Activated CD4-positive, alpha-beta T cell treated with anti-CD3 and anti-CD28 coated beads, Interleukin-2, amount 10 ng/mL, durations not matched to agents 24 days and 14 days (primary cell): ENCODE measurements around the gene PGLYRP4. TPM values are rescaled to one million over a fixed set of nuclear protein-coding genes. Genes with fewer than 3 reads are reported as not detected.
A peak's percentile ranks its signal among the peaks of the same experiment; 100 is the strongest.
"Not testable (repeated sequence)": the region's sequence is repeated elsewhere in the genome, so short reads cannot be mapped to it uniquely, and the experiment has no call there.

Source experiments
- DNase-seq: peaks from one replicate; pipeline ENCODE4 v3.0.0; 2022
- H3K27ac Mint-ChIP-seq: one replicate; pipeline ENCODE4 v1.8.0; 2022; ENCODE audit warnings: mild to moderate bottlenecking, mixed read lengths
- H3K27me3 Mint-ChIP-seq: one replicate; pipeline ENCODE4 v1.8.0; 2022; ENCODE audit warnings: mixed read lengths
- H3K36me3 Mint-ChIP-seq: one replicate; pipeline ENCODE4 v1.8.0; 2022; ENCODE audit warnings: low read depth, mild to moderate bottlenecking, mixed read lengths
- H3K4me1 Mint-ChIP-seq: one replicate; pipeline ENCODE4 v1.8.0; 2021; ENCODE audit warnings: mixed read lengths
- H3K4me3 Mint-ChIP-seq: one replicate; pipeline ENCODE4 v1.8.0; 2022; ENCODE audit warnings: mild to moderate bottlenecking, moderate library complexity, mixed read lengths
- H3K9me3 Mint-ChIP-seq: one replicate; pipeline ENCODE4 v1.8.0; 2021; ENCODE audit warnings: mixed read lengths
- intact Hi-C: fragments of 100-400 bp; cut with micrococcal nuclease; formaldehyde crosslinking; loops from one replicate; pipeline ENCODE4 v1.15.1; 2023
- total RNA-seq: library from RNA; stranded (reverse); gene quantifications from 2 replicates; pipeline ENCODE4 v1.2.3, GENCODE V29; 2022

Gene PGLYRP4
- total RNA-seq, 1 donor from 2014 or later, result not detected

DNA sequence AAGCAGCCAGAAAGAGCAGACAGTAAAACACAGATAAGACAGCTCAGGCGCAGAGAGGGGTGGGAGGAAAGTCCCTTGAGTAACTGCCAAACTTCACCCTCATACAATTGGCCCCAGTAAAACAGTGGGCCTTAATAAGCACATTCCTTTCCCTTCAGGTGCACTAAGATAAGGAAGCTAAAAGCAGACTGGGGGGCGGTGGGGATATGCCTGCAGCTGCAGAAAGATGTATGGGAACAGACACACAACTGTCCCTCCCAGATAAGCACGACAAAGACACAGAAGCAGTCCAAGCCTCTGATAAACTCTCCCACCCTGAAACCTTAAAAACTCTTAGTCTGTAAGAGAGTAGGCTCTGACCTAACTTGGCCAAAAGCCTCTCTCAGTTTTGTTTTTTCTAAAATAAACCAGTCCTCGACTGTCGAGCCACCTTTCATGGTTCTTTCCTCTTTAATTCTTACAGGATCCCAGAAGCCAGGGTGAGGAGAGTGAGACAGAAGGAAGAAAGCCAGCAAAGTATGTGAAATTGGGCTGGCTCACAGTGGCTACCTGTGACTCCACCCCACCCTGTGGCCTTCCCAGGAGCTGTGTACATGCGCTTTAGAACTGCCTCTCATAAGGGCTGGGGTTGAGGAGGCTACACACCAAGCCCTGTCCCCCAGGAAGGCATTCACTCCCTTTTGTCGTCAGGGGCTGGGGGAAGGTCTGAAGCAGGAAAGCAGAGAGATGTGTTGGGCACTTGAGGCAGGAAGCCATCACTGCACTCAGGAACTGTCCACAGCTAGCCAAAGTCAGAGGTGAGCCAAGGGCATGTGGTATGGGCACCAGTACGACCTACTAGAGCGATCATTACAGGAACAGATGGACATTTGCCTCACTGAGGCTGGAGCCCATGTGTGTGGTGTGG, 4.6 kb downstream of the PGLYRP4 start:
- no peak overlapping the region for H3K4me3 Mint-ChIP-seq
- H3K36me3 Mint-ChIP-seq, result no peaks in the 10 kb centered on the region
- peak; percentile 53 for DNase-seq
- peaks cover 31% of the 10 kb centered on the region for H3K4me1 Mint-ChIP-seq
- peaks cover 30% of the 10 kb centered on the region for H3K27me3 Mint-ChIP-seq
- no peaks in the 10 kb centered on the region for H3K9me3 Mint-ChIP-seq
- intact Hi-C loops, result no loop called here
- no peak overlapping the region for H3K27ac Mint-ChIP-seq

- H3K9me3 Mint-ChIP-seq, result no peaks in the 10 kb centered on the region
- intact Hi-C loops, result no loop called here
- no peak overlapping the region for H3K27ac Mint-ChIP-seq
- H3K4me3 Mint-ChIP-seq, result no peak overlapping the region
- peak; percentile 35 for DNase-seq
- H3K27me3 Mint-ChIP-seq, result peaks cover 37% of the 10 kb centered on the region
- no peaks in the 10 kb centered on the region for H3K36me3 Mint-ChIP-seq
- H3K4me1 Mint-ChIP-seq, result peaks cover 31% of the 10 kb centered on the region
Observed at GRCh38 chr1:153343040-153343681, 5.5 kb downstream of the PGLYRP4 start.

DNA sequence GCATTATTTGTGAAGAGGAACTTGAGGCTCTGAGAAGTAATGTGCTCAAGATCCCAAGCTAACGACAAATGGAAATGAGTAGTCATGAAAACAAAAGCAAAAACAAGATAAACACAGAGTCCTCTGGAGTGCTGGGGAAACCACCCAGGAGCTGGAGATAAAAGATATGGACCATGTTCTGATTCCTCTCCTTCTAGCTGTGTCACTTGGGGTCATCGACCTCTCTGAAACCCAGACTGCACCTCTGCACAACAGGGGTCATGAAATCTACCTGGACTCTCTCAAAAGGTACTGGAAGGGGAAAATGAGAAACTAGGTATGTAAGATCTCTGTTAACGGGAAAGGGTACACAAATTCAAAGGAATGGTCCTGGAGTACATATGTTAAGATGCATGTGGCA, 6.5 kb downstream of the PGLYRP4 start:
- Mint-ChIP-seq H3K9me3 (no peaks in the 10 kb centered on the region), H3K4me3 (no peak overlapping the region), H3K27me3 (peaks cover 33% of the 10 kb centered on the region), H3K36me3 (no peaks in the 10 kb centered on the region), H3K27ac (no peak overlapping the region), H3K4me1 (peaks cover 31% of the 10 kb centered on the region)
- intact Hi-C loops, result no loop called here
- DNase-seq, result no peak

- H3K27ac Mint-ChIP-seq, result no peak overlapping the region
- H3K4me3 Mint-ChIP-seq, result no peak overlapping the region
- intact Hi-C loops, result no loop called here
- DNase-seq, result peak; percentile 45
- no peaks in the 10 kb centered on the region for H3K36me3 Mint-ChIP-seq
- no peaks in the 10 kb centered on the region for H3K9me3 Mint-ChIP-seq
- peaks cover 30% of the 10 kb centered on the region for H3K4me1 Mint-ChIP-seq
- peaks cover 30% of the 10 kb centered on the region for H3K27me3 Mint-ChIP-seq
Observed at GRCh38 chr1:153341431-153341934, 7.2 kb downstream of the PGLYRP4 start.

DNA sequence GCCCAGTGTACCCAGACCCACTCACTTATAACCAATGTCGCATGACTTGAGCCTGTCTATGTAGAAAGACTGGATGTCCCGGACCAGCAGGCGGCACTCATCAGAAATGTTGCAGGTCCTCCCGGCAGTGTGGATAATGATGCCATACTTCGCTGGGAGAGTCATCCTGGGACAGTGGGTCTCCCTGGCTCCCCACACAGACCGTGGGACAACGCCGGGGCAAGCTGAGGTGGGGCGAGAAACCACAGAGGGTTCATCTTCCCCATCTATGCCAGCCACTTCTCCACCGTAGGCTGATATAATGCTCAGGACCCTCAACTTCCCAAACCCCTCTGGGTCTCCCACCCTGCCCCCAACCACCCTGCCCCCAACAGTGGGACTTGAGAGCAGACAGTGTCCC, 8.3 kb downstream of the PGLYRP4 start:
- intact Hi-C loops, result no loop called here
- DNase-seq, result peak; percentile 47
- H3K9me3 Mint-ChIP-seq, result no peaks in the 10 kb centered on the region
- H3K27ac Mint-ChIP-seq, result no peak overlapping the region
- H3K27me3 Mint-ChIP-seq, result peaks cover 23% of the 10 kb centered on the region
- no peak overlapping the region for H3K4me3 Mint-ChIP-seq
- H3K36me3 Mint-ChIP-seq, result no peaks in the 10 kb centered on the region
- peaks cover 20% of the 10 kb centered on the region for H3K4me1 Mint-ChIP-seq

DNA sequence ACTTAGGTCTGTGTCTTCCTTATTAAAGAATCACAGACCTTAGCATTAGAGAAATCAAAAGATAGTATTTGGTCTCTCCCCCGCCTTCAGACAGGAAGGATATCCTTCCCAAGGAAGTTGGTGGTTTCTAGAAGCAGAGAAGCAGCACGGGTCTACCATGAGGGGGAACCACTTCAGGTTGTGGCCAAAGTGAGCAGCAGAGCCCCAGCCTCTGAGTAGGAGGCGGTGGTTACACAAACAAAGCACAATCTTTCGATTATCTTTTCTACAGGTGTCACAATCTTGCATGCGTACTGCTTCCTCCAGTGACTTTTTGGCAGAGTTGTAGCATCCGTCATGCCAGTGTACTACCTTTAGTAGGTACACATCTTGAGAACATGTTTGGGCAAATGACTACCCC, 8.8 kb downstream of the PGLYRP4 start:
- DNase-seq, result peak; percentile 59
- no peak overlapping the region for H3K4me3 Mint-ChIP-seq
- H3K27me3 Mint-ChIP-seq, result peaks cover 23% of the 10 kb centered on the region
- H3K27ac Mint-ChIP-seq, result no peak overlapping the region
- H3K36me3 Mint-ChIP-seq, result no peaks in the 10 kb centered on the region
- H3K9me3 Mint-ChIP-seq, result no peaks in the 10 kb centered on the region
- intact Hi-C loops, result no loop called here
- H3K4me1 Mint-ChIP-seq, result peaks cover 20% of the 10 kb centered on the region

- H3K27me3 Mint-ChIP-seq, result peaks cover 20% of the 10 kb centered on the region
- H3K9me3 Mint-ChIP-seq, result no peaks in the 10 kb centered on the region
- H3K4me3 Mint-ChIP-seq, result no peak overlapping the region
- no peaks in the 10 kb centered on the region for H3K36me3 Mint-ChIP-seq
- intact Hi-C loops, result no loop called here
- no peak overlapping the region for H3K27ac Mint-ChIP-seq
- peaks cover 9% of the 10 kb centered on the region for H3K4me1 Mint-ChIP-seq
- no peak for DNase-seq
Observed at GRCh38 chr1:153337980-153338853, 10.4 kb downstream of the PGLYRP4 start.

DNA sequence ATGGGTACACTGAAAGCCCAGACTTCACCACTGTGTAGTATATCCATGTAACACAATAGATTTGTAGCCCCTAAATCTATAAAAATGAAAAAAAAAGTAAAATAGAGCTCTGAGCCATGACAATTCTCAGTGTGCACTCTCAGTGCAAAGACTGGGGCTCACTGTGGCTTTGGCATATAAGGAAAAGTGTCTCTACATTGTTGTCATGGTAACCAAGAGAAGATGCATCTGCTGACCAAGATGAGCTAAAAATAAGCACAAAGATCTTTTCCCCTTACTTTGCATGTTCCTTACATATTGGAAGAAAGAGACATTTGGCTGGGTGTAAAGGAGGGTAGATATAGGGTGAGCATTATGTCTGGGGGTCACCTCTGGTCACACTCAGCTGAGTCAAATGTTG, 12.0 kb downstream of the PGLYRP4 start:
- DNase-seq, result no peak
- Mint-ChIP-seq H3K36me3 (no peaks in the 10 kb centered on the region), H3K9me3 (no peaks in the 10 kb centered on the region), H3K27me3 (peaks cover 22% of the 10 kb centered on the region), H3K27ac (no peak overlapping the region), H3K4me3 (no peak overlapping the region), H3K4me1 (peaks cover 6% of the 10 kb centered on the region)
- intact Hi-C loops, result no loop called here

DNA sequence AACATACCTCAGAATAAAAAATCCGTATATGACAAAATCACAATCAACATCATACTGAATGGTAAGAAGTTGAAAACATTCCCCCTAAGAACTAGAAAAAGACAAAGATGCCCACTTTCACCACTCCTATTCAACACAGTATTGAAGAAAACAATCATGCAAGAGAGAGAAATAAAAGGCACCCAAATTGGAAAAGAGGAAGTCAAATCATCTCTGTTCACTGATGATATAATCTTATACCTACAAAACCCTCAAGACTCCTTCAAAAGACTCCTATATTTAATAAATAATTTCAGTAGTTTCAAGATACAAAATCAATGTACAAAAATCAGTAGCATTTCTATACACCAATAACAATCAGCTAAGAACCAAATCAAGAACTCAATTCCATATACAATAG, 14.7 kb downstream of the PGLYRP4 start:
- Mint-ChIP-seq H3K27me3 (peaks cover 29% of the 10 kb centered on the region), H3K27ac (no peak overlapping the region), H3K36me3 (no peaks in the 10 kb centered on the region), H3K4me3 (no peak overlapping the region), H3K9me3 (peaks cover 6% of the 10 kb centered on the region), H3K4me1 (no peaks in the 10 kb centered on the region)
- intact Hi-C loops, result no loop called here
- DNase-seq, result no peak

DNA sequence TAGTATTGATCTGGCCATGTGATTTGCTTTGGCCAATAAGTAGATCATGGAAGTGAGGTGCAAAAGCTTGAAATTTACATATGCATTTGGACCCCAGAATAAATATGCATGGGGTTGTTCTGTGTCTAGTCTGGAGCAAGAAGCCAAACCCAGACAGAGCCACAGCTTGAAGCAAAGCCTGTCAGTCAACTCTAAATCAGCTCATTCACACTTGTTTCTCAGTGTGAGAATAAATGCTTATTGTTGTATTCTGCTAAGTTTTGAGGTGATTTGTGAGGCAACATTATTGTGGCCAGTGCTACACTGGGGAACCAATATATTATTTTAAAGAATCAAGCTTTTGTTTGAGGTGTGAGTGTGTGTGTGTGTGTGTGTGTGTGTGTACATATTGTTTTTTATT, 23.7 kb downstream of the PGLYRP4 start:
- no peaks in the 10 kb centered on the region for H3K4me1 Mint-ChIP-seq
- H3K27me3 Mint-ChIP-seq, result peaks cover 10% of the 10 kb centered on the region
- H3K36me3 Mint-ChIP-seq, result no peaks in the 10 kb centered on the region
- no peak overlapping the region for H3K27ac Mint-ChIP-seq
- intact Hi-C loops, result no loop called here
- H3K9me3 Mint-ChIP-seq, result peaks cover under 1% of the 10 kb centered on the region
- no peak overlapping the region for H3K4me3 Mint-ChIP-seq
- no peak for DNase-seq

- Mint-ChIP-seq H3K4me1 (no peaks in the 10 kb centered on the region), H3K36me3 (no peaks in the 10 kb centered on the region), H3K4me3 (no peak overlapping the region), H3K27me3 (peaks cover 8% of the 10 kb centered on the region), H3K9me3 (peaks cover 6% of the 10 kb centered on the region), H3K27ac (no peak overlapping the region)
- intact Hi-C loops, result no loop called here
- no peak for DNase-seq
Observed at GRCh38 chr1:153322568-153322967, 26.1 kb downstream of the PGLYRP4 start.

GRCh38 chr1:153318145-153318544, 30.5 kb downstream of the PGLYRP4 start:
- H3K27ac Mint-ChIP-seq, H3K36me3 Mint-ChIP-seq, intact Hi-C loops, H3K4me3 Mint-ChIP-seq, H3K4me1 Mint-ChIP-seq, H3K9me3 Mint-ChIP-seq: not testable (repeated sequence)
- DNase-seq, result peak; percentile 8
- H3K27me3 Mint-ChIP-seq, result peaks cover 15% of the 10 kb centered on the region

GRCh38 chr1:153316013-153316412, 32.6 kb downstream of the PGLYRP4 start:
- H3K36me3 Mint-ChIP-seq, H3K27ac Mint-ChIP-seq, H3K4me3 Mint-ChIP-seq, H3K4me1 Mint-ChIP-seq, intact Hi-C loops, H3K9me3 Mint-ChIP-seq: not testable (repeated sequence)
- H3K27me3 Mint-ChIP-seq, result peaks cover 15% of the 10 kb centered on the region
- DNase-seq, result peak; percentile 22
